GM12864 (cell line): Measurements from ENCODE around the gene TTC31.

Experiments used
- DNase-seq: peaks from one replicate; pipeline ENCODE4 v3.0.0-alpha.2; 2011; ENCODE audit warnings: low read depth
- H3K4me3 ChIP-seq: 2 replicates; pipeline ENCODE4 v1.5.1; 2011; ENCODE audit warnings: mild to moderate bottlenecking, low read depth, low read length, control low read depth
- CTCF ChIP-seq: IDR thresholded peaks from 2 replicates; pipeline ENCODE4 v1.5.1; 2011; ENCODE audit warnings: low read depth, mild to moderate bottlenecking, moderate library complexity, low read length, control low read depth, inconsistent platforms; ENCODE audit errors: missing control alignments

TTC31 gene

GRCh38 chr2:74471332-74472065 is 11.4 kb upstream of the TTC31 start:
- peak overlapping the region; percentile 79 for H3K4me3 ChIP-seq
- TF ChIP-seq CTCF: no peak
- no peak for DNase-seq

- H3K4me3 ChIP-seq: peak within 1 kb of the TSS; percentile 79
- DNase-seq: peak; percentile 92
- no peak for TF ChIP-seq CTCF
Observed at GRCh38 chr2:74472086-74472944, 10.6 kb upstream of the TTC31 start, which contains the start of gene MRPL53. Gene MRPL53 (minus strand): TSS chr2:74472680. CDS start chr2:74472660, 20 bp downstream.

- peak overlapping the region; percentile 79 for H3K4me3 ChIP-seq
- DNase-seq: no peak
- no peak for TF ChIP-seq CTCF
Observed at GRCh38 chr2:74472945-74473258, 10.0 kb upstream of the TTC31 start.

- H3K4me3 ChIP-seq: no peak overlapping the region
- no peak for DNase-seq
- TF ChIP-seq CTCF: no peak
Observed at GRCh38 chr2:74474481-74474880, 8.4 kb upstream of the TTC31 start.

GRCh38 chr2:74474899-74475298 is 8.0 kb upstream of the TTC31 start:
- H3K4me3 ChIP-seq: no peak overlapping the region
- TF ChIP-seq CTCF: peak; percentile 55
- DNase-seq: no peak

- peak overlapping the region; percentile 95 for H3K4me3 ChIP-seq
- DNase-seq: no peak
- TF ChIP-seq CTCF: no peak
Observed at GRCh38 chr2:74481431-74481830, 1.4 kb upstream of the TTC31 start.
